ENCODE results near the gene AFAP1.

- TF ChIP-seq EP300 (IDR thresholded peaks at IDR 0.05; ENCODE audit: low read depth), result no peak
- TF ChIP-seq, protein P1, sequence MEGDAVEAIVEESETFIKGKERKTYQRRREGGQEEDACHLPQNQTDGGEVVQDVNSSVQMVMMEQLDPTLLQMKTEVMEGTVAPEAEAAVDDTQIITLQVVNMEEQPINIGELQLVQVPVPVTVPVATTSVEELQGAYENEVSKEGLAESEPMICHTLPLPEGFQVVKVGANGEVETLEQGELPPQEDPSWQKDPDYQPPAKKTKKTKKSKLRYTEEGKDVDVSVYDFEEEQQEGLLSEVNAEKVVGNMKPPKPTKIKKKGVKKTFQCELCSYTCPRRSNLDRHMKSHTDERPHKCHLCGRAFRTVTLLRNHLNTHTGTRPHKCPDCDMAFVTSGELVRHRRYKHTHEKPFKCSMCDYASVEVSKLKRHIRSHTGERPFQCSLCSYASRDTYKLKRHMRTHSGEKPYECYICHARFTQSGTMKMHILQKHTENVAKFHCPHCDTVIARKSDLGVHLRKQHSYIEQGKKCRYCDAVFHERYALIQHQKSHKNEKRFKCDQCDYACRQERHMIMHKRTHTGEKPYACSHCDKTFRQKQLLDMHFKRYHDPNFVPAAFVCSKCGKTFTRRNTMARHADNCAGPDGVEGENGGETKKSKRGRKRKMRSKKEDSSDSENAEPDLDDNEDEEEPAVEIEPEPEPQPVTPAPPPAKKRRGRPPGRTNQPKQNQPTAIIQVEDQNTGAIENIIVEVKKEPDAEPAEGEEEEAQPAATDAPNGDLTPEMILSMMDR (IDR thresholded peaks at IDR 0.05), result no peak
- TF ChIP-seq POLR2AphosphoS5 (IDR thresholded peaks at IDR 0.05), result no peak
Measured at GRCh38 chr4:7926822-7927221, 12.8 kb downstream of the AFAP1 start.

Measured in transverse colon (tissue), 4 donors.